GM19468 (cell line): Measurements from ENCODE around the gene RALGAPA2.

Experiments used
- ATAC-seq: cut with Tn5 transposase; IDR thresholded peaks from one replicate; pipeline ENCODE4 v1.9.1; 2021; ENCODE audit warnings: mild to moderate bottlenecking, moderate library complexity, moderate number of reproducible peaks; ENCODE audit not compliant: unreplicated experiment; ENCODE audit errors: extremely low read depth

RALGAPA2 gene

GRCh38 chr20:20417876-20418676 lies 294.4 kb downstream of the RALGAPA2 start:
- no peak for ATAC-seq

- ATAC-seq = no peak
Measured at GRCh38 chr20:20415321-20415720, 297.1 kb downstream of the RALGAPA2 start.

- no peak for ATAC-seq
Measured at GRCh38 chr20:20414640-20415220, 297.7 kb downstream of the RALGAPA2 start.

GRCh38 chr20:20413810-20414281 lies 298.6 kb downstream of the RALGAPA2 start:
- no peak for ATAC-seq

GRCh38 chr20:20412750-20413149 lies 299.7 kb downstream of the RALGAPA2 start:
- ATAC-seq = no peak

- no peak for ATAC-seq
Measured at GRCh38 chr20:20411836-20412235, 300.6 kb downstream of the RALGAPA2 start.

GRCh38 chr20:20411402-20411801 lies 301.0 kb downstream of the RALGAPA2 start:
- no peak for ATAC-seq

GRCh38 chr20:20410678-20411077 lies 301.8 kb downstream of the RALGAPA2 start:
- ATAC-seq = no peak

- no peak for ATAC-seq
Measured at GRCh38 chr20:20409331-20409730, 303.1 kb downstream of the RALGAPA2 start.

- no peak for ATAC-seq
Measured at GRCh38 chr20:20407891-20408805, 304.3 kb downstream of the RALGAPA2 start.

- ATAC-seq = no peak
Measured at GRCh38 chr20:20406306-20406705, 306.1 kb downstream of the RALGAPA2 start.

- no peak for ATAC-seq
Measured at GRCh38 chr20:20405623-20406022, 306.8 kb downstream of the RALGAPA2 start.

GRCh38 chr20:20404633-20405032 lies 307.8 kb downstream of the RALGAPA2 start:
- no peak for ATAC-seq

- no peak for ATAC-seq
Measured at GRCh38 chr20:20401991-20402390, 310.5 kb downstream of the RALGAPA2 start.

- no peak for ATAC-seq
Measured at GRCh38 chr20:20399531-20400500, 312.6 kb downstream of the RALGAPA2 start.

- ATAC-seq = no peak
Measured at GRCh38 chr20:20398123-20398522, 314.3 kb downstream of the RALGAPA2 start.

GRCh38 chr20:20396794-20397193 lies 315.6 kb downstream of the RALGAPA2 start:
- no peak for ATAC-seq

- no peak for ATAC-seq
Measured at GRCh38 chr20:20395903-20396568, 316.4 kb downstream of the RALGAPA2 start.

GRCh38 chr20:20395087-20395486 lies 317.4 kb downstream of the RALGAPA2 start:
- ATAC-seq = no peak
